HG03575 (cell line): ENCODE data around the gene SND1.

Source experiments
- ATAC-seq: cut with Tn5 transposase; IDR thresholded peaks from one replicate; pipeline ENCODE4 v1.9.1; 2021; ENCODE audit not compliant: unreplicated experiment, insufficient number of reproducible peaks, low FRiP score; ENCODE audit errors: extremely low read depth

The SND1 gene

DNA sequence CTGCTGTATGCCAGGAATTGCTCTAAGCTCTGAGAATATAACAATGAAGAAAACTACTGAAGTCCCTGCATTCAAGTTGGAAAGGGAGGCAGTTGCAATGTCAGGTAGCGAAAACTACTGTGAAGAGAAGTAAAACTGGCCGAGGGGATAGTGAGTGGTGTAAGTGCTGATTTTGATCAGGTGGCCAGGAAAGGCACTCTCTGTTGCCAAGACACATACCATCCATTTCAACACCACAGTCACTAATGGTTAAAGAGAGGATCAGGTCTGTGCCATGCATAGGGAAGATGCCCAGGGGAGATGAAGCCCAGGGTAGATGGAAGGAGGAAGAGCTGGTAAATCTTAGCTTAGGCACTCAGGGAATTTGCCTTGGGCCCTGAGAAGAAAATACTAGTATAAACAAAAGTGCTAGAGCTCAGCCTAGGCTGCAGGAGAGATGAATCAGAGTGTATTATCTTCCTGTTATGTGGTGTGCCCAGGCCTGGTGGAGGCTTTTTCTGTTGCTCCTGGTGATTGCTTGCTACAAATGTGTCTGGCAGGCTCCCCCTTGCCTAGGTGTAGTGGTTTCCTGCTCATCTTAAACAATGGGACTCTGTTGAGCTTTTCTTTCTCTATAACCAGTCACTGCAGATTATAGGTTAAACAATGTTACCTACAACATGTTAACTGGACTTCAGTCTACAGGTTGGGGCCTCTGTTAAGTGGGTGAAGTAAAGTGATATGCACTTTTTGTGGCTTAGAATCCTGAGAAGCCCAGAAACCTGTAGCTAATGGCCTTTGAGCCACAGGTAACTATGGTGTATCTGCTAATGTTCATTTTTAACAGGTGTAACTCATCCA, 253.7 kb downstream of the SND1 start:
- no peak for ATAC-seq

DNA sequence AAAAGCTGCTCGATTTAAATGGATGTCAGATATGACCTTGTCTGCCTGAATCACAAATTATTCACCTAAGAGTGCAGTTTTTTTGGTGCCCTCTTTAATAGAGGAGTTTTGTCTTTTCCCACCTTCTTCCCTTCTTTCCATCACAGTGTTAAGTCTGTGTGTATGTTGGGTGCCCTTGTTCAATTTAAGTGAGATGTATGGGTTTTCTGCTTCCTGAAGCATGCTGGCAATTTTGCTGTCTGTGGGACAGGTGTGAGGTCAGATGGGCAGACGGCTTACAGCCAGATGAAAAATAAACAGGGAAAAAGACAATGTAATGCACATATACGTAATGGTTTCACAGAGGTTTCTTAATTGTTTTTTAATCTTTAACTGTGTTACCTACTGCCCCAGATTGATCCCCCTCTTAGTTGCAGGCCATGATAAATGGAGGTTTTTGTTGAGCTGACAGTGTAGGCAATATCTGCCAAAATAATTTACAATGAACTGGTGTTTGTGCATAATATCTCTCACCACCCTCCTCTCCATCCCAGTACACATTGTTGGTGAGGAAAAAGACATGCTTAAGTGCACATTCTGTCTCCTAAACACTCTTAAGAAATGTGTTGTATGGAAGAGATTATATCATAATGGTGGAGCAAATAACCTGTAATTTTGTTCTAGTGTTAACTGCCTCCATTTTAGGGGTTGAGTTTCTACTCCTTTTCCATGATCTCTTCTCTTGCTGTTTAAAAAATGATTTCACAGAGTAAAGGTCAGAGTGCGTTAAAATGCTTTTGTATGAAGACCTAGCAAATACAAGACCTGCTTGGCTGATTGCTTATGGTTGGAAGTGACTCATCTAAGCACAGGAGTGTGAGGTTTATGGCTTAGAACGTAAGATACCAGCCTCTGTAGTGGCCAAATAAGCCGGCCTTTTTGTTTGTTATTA, 255.4 kb downstream of the SND1 start:
- no peak for ATAC-seq

DNA sequence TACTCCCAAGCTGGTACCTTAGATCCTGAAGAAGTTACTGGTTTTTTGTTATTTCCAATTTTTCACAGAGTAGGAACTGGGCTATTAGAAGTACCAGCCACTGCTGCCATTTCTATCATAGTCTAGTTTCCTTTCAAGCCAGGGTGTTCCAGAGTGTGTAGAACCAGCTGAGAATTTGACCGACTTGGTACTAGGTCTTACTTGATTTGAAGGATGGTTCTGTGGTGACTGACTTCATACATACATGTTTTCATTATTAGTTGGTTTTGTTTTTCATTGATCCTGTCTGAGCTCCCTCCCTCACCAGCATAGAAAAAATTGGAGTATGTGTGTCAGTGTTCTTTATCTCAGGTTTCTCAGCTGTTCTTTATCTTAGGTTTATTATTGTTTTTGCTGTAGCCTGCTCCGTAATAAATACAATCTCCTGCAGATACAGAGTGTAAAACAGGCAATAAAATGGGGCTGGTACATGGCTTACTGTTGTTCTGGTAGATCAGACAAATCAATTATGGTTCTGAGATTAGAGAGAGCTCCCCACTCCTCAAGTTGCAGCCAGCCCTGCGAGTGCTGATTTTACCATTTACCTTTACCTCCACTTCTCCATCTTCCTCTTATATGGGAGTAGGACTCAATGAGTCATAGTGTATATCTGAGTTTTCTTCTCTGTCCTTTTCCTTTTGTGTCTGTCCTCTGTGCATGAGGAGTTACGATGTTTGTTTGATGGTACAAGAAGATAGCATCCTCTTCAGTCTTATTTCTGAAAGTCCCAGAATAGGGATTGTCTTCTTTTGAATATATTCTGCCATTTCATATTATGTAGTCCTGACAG, 256.6 kb downstream of the SND1 start:
- no peak for ATAC-seq

DNA sequence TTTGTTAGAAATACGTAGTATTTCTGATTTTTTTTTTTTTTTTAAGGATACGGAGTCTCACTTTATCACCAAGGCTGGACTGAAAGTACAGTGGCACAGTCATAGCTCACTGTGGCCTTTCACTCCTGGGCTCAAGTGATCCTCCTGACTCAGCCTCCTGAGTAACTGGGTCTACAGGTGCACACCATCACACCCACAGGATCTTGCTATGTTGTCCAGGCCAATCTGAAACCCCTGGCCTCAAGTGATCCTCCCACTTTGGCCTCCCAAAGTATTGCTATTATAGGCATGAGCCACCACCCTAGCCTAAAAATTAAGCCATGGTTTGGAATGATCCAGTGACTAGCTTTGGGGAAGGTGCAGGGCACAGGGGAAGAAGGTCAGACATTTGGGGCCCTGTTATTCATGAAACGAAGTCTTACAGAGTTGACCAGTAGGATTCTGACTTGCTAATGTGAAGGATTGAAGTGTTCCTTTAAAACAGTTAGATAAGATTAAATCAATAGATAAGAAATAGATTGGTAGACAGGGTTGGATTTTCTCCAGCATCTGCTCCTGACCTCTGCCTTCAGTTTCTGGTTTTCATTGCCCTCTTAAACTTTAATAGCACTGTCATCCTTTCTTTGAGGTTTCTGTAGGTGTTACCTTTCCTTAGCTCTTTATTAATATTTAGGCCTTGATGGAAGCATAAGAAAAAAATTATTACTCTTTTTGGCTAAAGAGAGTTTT, 257.6 kb downstream of the SND1 start:
- no peak for ATAC-seq

DNA sequence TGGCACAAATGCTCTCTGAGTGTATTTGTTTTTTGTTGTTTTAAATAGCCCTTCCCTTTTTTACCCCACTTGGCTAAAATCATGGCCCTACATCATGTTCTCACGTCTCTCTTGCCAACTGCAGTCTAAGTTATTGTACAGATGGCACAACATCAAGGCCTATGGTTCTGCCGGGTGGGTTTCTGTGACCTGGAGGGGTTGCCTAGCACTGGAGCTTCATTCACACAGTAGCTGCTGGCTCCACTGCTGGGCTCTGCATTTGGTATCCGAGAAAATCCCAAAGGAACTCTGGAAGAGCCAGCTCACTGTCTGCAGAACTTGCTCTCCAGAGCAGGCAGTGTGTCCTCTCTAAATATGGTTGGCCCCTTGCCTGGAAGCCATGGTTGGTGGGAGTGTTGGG, 258.7 kb downstream of the SND1 start:
- no peak for ATAC-seq

DNA sequence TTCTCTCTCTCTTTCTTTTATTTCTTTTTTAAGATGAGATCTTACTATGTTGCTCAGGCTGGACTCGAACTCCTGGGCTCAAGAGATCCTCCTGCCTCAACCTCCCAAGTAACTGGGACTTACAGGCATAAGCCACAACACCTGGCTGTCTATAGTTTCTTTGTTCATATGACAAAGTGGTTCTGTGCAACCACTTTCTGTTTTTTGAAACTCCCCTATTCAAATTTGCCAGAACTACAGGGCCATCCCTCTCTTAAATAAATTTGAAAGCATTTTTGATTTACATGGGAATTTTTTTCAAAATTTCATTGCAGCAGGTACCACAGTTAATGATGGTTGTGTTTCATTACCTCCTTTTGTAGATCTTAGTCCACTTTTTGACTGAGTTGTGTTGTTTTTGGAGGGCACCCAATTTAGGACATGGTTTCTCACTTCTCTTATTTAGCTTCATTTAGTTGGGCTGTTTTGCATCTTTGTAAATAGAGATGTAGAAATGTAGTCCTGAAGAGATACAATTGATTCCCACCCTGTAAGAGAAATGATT, 260.0 kb downstream of the SND1 start:
- no peak for ATAC-seq

DNA sequence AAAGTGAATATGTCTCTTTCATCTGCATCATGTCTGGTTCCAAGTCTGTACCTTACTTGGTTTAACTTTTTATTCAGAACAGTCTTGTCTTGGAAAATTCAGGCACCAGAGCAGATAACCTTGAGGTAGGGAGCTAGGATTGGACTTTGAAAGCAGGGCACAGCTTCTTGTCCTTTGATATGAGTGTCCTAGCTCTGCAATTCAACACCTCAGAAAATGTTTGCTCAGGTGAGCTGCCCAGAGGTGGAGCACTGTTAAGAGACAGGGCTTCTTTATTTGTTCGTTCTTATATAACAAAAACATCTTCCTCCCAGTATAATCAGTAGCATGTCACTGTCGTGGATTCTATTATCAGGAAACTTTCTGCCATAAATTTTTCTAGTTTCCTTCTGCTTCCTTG, 260.9 kb downstream of the SND1 start:
- ATAC-seq, result no peak

DNA sequence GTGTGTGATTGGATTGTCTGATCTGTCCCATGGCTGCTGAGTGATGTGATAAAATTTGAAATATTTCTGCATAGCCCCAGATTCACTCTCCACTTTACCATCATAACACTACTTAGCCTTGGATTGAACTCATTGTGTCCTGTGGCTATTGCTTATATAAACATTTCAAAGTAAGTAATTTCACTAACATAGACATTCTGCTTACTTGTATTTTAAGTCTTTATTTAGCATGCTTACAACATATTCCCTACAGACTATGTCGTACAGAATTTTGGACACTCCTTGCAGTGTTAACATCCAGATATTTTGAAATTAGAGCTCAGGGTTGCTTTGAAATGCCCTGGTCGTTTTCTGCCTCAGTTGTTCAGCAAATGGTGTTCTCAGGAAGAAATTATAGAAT, 261.7 kb downstream of the SND1 start:
- ATAC-seq, result no peak

DNA sequence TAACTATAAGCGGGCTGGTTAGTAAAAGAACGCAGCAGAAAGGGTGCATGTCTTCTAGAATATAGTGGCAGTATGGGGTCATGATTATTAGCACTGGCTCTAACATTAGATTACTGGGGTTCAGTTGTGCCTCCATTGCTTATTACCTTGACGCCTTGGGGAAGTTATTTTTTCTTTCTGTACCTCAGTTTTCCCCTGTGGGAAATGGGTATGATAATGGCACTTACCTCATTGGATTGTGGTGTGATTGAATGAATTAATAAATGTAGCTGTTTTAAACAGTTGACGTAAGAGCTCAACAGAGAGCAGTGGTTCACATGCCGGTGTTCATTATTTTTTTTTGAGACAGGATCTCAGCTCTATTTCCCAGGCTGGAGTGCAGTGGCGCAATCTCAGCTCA, 262.7 kb downstream of the SND1 start:
- no peak for ATAC-seq

DNA sequence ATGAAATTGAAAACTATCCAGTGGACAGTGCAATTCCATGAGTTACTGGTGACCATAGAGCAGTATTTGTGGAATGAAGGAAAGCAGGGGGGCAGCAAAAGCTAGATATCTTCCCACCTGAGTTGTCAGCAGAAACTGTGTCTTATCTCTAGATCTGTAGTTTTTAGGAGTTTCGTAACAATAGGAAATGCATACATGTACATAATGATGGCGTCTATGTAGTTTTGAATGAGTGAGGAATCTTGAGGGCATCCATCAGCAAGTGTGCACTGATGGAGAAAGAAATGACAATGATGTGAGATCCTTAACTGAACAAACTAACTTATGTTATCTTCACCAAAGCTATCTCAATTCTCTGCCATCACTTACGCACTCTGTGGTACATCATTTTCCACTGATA, 264.7 kb downstream of the SND1 start:
- no peak for ATAC-seq

DNA sequence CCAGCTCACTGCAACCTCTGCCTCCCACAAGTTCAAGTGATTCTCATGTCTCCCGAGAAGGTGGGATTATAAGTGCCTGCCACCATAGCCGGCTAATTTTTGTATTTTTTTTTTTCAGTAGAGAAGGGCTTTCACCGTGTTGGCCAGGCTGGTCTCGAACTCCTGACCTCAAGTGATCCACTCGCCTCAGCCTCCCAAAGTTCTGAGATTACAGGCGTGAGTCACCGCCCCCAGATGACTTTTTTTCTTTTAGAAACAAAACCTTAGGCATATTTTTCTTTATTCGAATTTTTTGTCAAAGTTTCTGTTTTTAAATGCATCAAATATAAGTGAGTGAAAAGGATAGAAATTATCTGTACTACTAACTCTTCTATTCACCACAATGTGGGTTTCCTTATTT, 266.1 kb downstream of the SND1 start:
- no peak for ATAC-seq

DNA sequence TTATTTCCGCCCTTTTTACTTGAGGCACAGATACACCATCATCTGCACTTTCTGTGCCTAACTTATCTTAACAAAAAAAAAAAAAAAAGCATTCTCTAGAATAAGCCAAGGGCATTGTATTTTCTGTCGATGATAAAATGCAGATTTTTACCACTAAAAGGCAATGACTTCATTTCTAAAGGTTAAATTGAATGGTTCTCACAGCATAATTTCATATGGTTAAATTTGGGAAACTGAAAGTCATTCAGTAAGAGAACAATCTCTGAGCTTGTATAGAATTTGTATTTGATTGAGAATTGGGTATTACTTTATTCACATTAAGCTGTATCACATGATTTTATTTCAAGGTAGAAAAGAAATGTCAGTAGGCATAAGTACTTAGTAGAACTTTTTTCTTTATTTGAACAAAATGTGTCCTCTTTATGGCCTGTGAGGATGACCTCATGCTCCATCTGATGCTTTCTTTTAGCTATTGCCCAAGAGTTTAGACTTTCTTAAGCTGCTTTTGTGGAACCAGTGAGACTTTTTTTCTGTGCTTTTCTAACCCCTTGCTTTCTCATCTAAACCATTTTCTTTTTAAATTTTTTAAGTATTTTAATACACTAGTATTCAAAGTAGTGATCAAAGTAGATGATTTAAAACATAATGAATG, 268.9 kb downstream of the SND1 start:
- ATAC-seq, result no peak

DNA sequence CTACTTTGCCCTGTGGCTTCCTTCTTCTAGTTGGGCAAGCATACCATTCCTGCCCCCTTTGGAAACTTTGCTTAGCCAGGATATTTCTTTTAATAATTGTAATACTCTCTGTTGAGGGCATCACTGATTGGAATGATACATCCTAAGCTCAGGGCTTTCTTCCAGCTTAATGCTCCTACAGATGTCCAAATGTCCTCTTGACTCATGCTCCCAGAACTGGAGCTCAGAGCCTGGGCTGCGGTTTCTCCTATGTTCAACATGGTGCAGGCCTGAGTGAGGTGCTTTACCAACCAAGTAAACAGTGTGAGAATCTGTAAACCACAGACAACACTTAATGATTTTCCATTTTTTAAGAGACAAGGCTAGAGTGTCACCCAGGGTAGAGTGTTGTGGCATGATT, 270.7 kb downstream of the SND1 start:
- no peak for ATAC-seq

DNA sequence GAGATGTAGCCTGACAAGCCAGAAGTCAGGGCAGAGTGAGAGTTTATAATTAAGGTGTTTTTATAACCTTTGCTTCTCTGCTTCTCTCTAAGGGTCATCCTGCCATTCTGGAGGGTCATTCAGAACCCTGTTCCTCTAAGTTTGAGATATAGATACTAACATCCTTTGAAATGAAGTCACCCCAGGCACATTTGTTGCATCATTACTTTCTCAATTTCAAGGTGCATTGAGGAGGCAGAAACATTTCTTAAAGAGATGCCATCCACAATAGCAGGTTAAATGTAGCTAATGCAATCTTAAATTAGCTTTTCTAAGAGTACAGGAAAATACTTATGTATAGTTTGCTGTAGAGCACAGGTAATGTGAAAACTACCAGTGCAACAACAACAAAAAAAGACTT, 272.9 kb downstream of the SND1 start:
- no peak for ATAC-seq

DNA sequence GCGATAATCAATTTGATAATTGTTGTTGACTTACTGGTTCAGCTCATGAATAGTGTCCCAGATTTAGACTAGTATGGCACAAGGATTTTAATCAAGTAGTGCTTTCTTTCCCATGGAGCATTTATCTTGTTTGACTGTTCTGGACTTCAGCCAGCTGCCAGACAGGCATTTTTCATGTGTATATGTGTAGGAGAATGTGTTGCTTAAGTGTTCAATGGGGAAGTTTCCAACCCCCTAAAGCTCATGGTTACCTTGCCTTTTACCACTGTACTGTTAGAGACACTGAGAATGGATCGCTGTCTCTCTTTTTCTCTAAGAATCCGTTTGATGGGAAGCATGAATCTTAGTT, 275.3 kb downstream of the SND1 start:
- no peak for ATAC-seq

DNA sequence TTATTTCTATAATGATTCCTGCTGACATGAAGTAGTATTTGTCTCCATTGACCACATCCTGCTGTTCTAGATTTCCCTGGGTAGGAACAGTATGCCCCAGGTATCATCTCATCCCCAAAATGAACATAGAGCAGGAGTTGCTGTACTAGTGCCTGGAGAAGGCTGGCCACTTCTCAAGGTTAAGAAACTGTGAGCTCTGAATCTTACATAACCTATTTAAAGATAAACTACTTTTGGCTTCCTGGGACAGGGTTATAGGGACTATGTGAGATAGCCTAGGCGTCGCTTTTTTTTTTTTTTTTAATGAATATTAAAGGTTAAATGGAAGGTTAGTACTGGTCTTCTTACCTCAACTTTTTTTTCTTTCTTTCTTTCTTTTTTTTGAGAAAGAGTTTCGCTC, 276.2 kb downstream of the SND1 start:
- ATAC-seq, result no peak

DNA sequence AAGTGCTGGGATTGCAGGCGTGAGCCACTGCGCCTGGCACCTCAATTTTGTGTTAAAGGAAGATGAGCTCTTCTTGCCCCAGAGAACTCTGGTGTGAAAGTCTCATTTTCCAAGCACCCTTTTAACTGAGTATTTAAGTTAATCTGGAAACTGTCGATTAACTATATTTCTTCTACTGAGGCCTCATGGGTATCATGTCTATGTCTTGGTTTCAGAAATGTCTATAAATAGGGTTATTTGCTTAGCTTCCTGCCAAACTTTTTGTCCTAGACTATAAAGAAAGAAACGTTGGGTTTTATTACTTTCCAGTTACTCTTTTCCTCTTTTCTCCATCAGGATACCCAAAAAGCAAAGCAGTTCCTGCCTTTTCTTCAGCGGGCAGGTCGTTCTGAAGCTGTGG, 276.9 kb downstream of the SND1 start:
- no peak for ATAC-seq
